NT2/D1 (cell line): Measurements from ENCODE around the gene RGS11.
A peak's percentile ranks its signal among the peaks of the same experiment; 100 is the strongest.

ENCODE experiments used
- DNase-seq: peaks from one replicate; pipeline ENCODE4 v3.0.0-alpha.2; 2011; ENCODE audit warnings: low read depth, low spot score
- H3K27me3 ChIP-seq: 2 replicates; pipeline ENCODE4 v1.6.0; 2011; ENCODE audit warnings: mild to moderate bottlenecking; ENCODE audit not compliant: insufficient read length, insufficient read depth
- H3K36me3 ChIP-seq: 2 replicates; pipeline ENCODE4 v1.6.1; 2011; ENCODE audit warnings: mild to moderate bottlenecking, low read length, mixed read lengths; ENCODE audit not compliant: insufficient read depth, insufficient read length
- H3K4me1 ChIP-seq: 2 replicates; pipeline ENCODE4 v1.5.1; 2011; ENCODE audit not compliant: insufficient read depth, insufficient read length
- H3K4me3 ChIP-seq: 2 replicates; pipeline ENCODE4 v1.5.1; 2011; ENCODE audit warnings: low read depth; ENCODE audit not compliant: insufficient read length
- H3K9ac ChIP-seq: 2 replicates; pipeline ENCODE4 v1.6.0; 2011; ENCODE audit warnings: low read depth; ENCODE audit not compliant: insufficient read length
- H3K9me3 ChIP-seq: 2 replicates; pipeline ENCODE4 v1.5.1; 2011; ENCODE audit warnings: mild to moderate bottlenecking, low read length; ENCODE audit not compliant: insufficient read depth
- SUZ12 ChIP-seq: IDR thresholded peaks from 2 replicates; pipeline ENCODE4 v1.6.1; 2011; ENCODE audit not compliant: insufficient read length, insufficient read depth; ENCODE audit errors: extremely low read depth
- YY1 ChIP-seq: IDR thresholded peaks from 2 replicates; pipeline ENCODE4 v1.6.1; 2011; ENCODE audit not compliant: insufficient read length, insufficient read depth
- ZNF274 ChIP-seq: IDR thresholded peaks from 2 replicates; pipeline ENCODE4 v1.6.1; 2011; ENCODE audit warnings: mild to moderate bottlenecking, low read depth, low read length

Gene RGS11

DNA sequence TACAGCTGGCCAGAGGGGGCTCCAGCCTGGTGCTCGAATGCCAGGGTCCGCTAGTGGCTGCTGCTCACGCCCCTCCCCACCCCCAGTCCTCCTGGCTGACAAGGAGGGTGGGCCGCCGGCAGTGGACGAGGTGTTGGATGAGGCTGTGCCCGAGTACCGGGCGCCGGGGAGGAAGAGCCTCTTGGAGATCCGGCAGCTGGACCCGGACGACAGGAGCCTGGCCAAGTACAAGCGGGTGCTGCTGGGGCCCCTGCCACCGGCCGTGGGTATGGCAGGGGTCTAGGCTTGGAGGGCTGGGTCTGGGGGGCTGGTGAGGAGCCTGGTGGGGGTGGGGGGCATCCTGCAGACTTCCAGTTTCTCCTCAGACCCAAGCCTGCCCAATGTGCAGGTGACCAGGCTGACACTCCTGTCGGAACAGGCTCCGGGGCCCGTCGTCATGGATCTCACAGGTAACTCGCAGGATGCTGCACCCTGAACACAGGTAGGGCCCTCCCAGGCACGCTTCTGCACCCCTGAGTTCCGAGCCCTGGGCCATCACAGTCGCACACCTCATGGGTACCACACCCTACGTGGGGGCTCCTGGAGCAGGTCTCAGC lies 6.0 kb upstream of the RGS11 start:
- no peaks in the 10 kb centered on the region for H3K9me3 ChIP-seq
- TF ChIP-seq ZNF274 (no peak), YY1 (no peak), SUZ12 (no peak)
- no peak for DNase-seq
- peaks cover 34% of the 10 kb centered on the region for H3K27me3 ChIP-seq
- no peak overlapping the region for H3K4me3 ChIP-seq
- peaks cover 2% of the 10 kb centered on the region for H3K4me1 ChIP-seq
- peak overlapping the region; percentile 32 for H3K9ac ChIP-seq
- peaks cover 13% of the 10 kb centered on the region for H3K36me3 ChIP-seq

DNA sequence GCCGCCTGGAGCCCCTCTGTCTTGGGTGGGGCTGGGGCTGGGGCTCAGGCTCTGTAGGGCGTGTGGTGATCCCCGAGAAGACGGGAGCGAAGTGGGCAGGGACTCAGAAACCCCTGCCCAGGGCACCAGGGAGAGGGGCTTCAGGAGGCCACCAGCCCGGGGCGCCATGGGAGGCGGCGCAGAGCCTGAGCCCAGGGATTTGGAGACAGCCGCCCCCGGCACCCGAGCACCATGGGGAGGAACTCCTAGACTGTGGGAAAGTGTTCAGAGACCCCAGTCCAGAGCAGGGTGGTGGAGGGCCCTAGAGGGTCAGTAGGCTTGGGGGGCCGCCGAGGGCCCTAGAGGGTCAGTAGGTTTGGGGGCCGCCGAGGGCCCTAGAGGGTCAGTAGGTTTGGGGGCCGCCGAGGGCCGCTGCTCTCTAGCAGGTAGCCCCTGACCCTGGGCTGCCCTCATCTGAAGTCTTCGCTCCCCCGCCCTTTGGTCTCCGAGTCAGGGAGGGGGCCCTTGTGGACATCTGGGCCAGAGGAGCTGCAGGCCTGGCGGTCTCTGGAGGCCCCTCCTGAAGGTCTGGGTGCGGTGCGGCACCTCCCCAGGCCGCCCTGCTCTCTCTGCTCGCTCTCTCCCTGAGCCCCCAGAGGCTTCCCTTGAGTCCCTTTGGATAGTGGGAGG lies 5.4 kb upstream of the RGS11 start:
- peak overlapping the region; percentile 70 for H3K9ac ChIP-seq
- H3K36me3 ChIP-seq: peaks cover 8% of the 10 kb centered on the region
- H3K9me3 ChIP-seq: no peaks in the 10 kb centered on the region
- H3K4me1 ChIP-seq: peaks cover 2% of the 10 kb centered on the region
- TF ChIP-seq SUZ12 (no peak), YY1 (no peak), ZNF274 (no peak)
- no peak for DNase-seq
- H3K4me3 ChIP-seq: peak overlapping the region; percentile 54
- H3K27me3 ChIP-seq: peaks cover 41% of the 10 kb centered on the region

DNA sequence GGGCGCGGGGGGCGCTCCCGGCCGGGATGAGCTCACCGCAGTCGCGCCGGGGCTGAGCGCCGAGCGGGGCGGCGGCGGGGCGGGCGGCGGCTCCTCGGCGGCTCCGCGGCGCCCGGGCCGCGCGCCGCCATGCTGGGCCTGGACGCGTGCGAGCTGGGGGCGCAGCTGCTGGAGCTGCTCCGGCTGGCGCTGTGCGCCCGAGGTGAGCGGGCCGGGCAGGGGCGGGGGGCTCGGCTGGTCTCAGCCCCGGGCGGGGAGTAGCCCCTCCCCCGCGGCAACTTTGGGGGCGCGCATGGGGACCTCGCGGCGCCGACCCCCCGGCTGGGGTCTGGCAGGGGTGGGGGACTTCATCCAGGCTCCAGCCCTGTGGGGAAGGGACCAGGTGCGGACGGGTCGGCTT lies 4.8 kb upstream of the RGS11 start, which contains the start of gene ARHGDIG:
Gene ARHGDIG (plus strand): TSS at position 40 of the 400 bp plus-strand sequence. CDS start 90 bp downstream, at position 130.
- peak within 1 kb of the TSS; percentile 70 for H3K9ac ChIP-seq
- DNase-seq: no peak
- peaks cover 8% of the 10 kb centered on the region for H3K36me3 ChIP-seq
- H3K4me1 ChIP-seq: peaks cover 2% of the 10 kb centered on the region
- H3K9me3 ChIP-seq: no peaks in the 10 kb centered on the region
- H3K27me3 ChIP-seq: peaks cover 43% of the 10 kb centered on the region
- peak within 1 kb of the TSS; percentile 54 for H3K4me3 ChIP-seq
- no peak for TF ChIP-seq YY1
- no peak for TF ChIP-seq SUZ12
- no peak for TF ChIP-seq ZNF274

DNA sequence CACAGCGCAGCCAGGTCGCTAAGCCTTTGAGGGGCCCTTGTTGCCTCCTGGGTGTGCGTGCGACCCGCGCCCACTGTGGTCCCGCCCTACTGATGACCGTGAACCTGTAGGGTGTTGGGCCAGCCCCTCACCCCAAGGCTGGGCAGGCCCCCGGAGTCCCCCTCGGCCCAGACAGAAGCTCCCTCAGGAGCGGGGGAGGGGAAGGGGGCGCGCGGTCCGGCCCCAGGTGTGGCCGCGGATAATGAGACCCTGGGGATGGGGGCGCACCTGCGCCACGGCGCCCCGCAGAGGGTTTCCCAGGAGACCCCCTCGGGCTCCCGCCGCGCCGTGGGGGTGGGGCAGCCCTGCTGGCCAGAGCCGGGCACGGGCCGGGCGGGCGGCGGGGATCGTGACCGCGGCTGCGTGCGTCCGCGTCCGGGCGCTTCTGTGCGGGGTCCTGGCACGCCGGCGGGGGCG lies 4.3 kb upstream of the RGS11 start:
- Histone ChIP-seq H3K36me3 (peaks cover 6% of the 10 kb centered on the region), H3K9me3 (no peaks in the 10 kb centered on the region), H3K9ac (no peak overlapping the region), H3K4me3 (peak overlapping the region; percentile 21), H3K27me3 (peaks cover 47% of the 10 kb centered on the region), H3K4me1 (peaks cover 5% of the 10 kb centered on the region)
- TF ChIP-seq SUZ12: no peak
- no peak for TF ChIP-seq YY1
- no peak for TF ChIP-seq ZNF274
- DNase-seq: no peak

DNA sequence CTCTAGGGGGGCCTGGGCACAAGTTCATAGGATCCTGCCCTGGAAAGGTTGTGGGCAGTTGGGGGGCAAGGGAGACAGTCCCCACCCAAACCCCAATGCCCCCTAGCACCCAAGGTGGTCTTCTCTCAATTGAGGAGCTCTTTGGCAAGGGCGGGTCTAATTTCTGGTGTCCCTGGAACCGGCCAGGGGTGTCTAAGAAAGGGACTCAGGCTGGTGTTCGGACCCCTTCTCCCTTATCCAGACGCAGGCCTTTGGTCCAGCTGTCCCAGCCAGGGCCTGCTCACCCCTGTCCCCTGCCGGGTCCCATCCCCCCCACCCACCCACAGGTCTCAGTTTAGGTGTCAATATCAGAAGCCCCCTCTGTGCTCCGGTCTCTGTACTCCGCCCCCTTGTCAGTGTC lies 3.8 kb upstream of the RGS11 start:
- Histone ChIP-seq H3K9ac (no peak overlapping the region), H3K36me3 (peaks cover under 1% of the 10 kb centered on the region), H3K4me1 (peaks cover 5% of the 10 kb centered on the region)

DNA sequence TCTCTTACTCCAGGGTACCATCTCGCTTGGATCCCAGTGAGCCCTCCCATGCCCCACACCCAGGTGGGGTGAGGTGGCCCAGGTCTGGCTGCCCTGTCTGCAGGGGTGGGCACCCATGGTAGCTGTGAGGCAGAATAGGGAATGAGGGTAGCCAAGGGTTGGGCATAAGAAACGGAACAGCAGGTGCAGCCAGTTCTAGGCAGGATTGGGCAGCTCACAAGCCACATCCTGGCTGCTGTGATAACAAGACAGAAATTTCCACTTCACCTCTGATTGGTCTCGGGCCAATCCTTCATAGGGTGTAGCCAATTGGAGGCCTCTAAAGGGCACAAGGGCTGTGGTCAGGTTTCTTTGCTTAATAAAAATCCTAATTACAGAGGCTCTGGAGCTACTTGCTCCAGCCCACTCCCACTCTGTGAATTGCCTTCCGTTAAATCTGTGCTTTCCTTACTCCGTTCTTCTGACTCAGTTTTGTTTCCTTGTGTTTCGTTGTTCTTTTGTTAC lies 3.2 kb upstream of the RGS11 start:
- no peak overlapping the region for H3K9ac ChIP-seq
- no peak for DNase-seq

More for the DNA sequence above, 3.8 kb upstream of the RGS11 start:
- DNase-seq: no peak
- no peak overlapping the region for H3K4me3 ChIP-seq
- H3K9me3 ChIP-seq: no peaks in the 10 kb centered on the region
- peaks cover 52% of the 10 kb centered on the region for H3K27me3 ChIP-seq
- TF ChIP-seq ZNF274 (no peak), SUZ12 (no peak), YY1 (no peak)

More for the DNA sequence above, 3.2 kb upstream of the RGS11 start:
- H3K27me3 ChIP-seq: peaks cover 58% of the 10 kb centered on the region
- peaks cover 5% of the 10 kb centered on the region for H3K4me1 ChIP-seq
- no peak for TF ChIP-seq SUZ12
- no peak for TF ChIP-seq ZNF274
- TF ChIP-seq YY1: no peak
- H3K9me3 ChIP-seq: no peaks in the 10 kb centered on the region
- no peaks in the 10 kb centered on the region for H3K36me3 ChIP-seq
- no peak overlapping the region for H3K4me3 ChIP-seq
